ENCODE measurements around the gene POLR2B.
"Not testable (repeated sequence)": the region's sequence is repeated elsewhere in the genome, so short reads cannot be mapped to it uniquely, and the experiment has no call there.

The POLR2B gene

DNA sequence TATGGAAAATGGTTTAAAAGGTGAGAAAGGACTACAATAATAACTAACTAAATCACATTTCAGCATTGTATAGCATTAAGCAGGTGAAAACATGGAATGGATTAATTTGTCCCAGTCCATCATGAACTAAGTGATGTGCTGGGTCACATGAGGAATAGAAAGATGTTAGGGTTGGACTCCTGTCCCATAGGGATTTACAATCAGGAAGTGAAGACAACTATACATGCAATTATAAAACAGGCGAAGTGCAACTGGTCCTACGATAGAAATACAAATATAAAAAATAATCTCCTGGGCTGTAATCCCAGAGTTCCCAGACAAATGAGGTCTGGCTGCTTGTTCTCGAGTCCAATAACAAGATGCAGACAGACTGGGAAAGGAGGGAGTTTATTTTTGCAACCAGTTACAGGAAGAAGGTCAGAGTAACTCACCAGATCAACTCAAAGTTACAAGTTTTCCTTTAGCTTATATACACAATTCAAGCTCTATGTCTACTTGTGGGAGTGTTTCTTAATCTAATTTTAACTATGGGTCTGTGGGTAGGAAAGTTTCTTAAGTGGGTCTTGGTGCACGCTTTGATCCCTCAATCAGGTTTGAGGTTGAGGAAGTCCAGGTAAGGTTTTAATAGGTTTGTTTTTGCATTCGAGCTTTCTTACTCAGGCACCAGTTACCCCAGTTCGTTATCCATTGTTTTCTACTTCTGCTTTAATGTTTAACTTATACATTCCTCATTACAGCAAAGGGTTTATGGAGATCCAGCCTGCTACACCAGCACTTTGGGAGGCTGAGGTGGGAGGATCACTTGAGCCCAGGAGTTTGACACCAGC is 81.4 kb downstream of the POLR2B start:
- Histone ChIP-seq H3K79me2 (ENCODE audit: control insufficient read depth, insufficient read depth, low read length) (no peaks in the 10 kb centered on the region), H2BK15ac (replicated peaks; ENCODE audit: low read depth) (no peak overlapping the region), H3K4me1 (ENCODE audit: control insufficient read depth, low read depth, low read length) (peaks cover 7% of the 10 kb centered on the region), H2BK5ac (ENCODE audit: low read length) (no peak overlapping the region), H4K5ac (ENCODE audit: low read length) (no peak overlapping the region), H3K27ac (ENCODE audit: low read depth, low read length) (no peak overlapping the region), H3K4me2 (ENCODE audit: low read length) (no peak overlapping the region), H2AK5ac (ENCODE audit: low read length) (no peak overlapping the region), H3K27me3 (ENCODE audit: insufficient read depth, low read length, poor library complexity) (no peaks in the 10 kb centered on the region), H3K23ac (ENCODE audit: low read length) (no peak overlapping the region), H3K4ac (ENCODE audit: low read depth, low read length) (no peak overlapping the region), H3K56ac (ENCODE audit: low read length) (no peak overlapping the region), H3K79me1 (ENCODE audit: low read length) (no peaks in the 10 kb centered on the region), H3K4me3 (ENCODE audit: low read length) (no peak overlapping the region), H3K36me3 (ENCODE audit: control insufficient read depth, insufficient read depth, low read length) (no peaks in the 10 kb centered on the region), H3K9ac (ENCODE audit: low read length) (no peak overlapping the region), H4K8ac (ENCODE audit: low read depth, low read length) (no peak overlapping the region), H2BK120ac (ENCODE audit: low read depth, low read length) (no peak overlapping the region), H3K18ac (ENCODE audit: low read length) (no peak overlapping the region)
- no peak for DNase-seq
- no CpG with 5 or more reads among the region's 6 CpGs for WGBS (ENCODE audit: extremely low coverage, insufficient coverage, low lambda C conversion rate)

DNA sequence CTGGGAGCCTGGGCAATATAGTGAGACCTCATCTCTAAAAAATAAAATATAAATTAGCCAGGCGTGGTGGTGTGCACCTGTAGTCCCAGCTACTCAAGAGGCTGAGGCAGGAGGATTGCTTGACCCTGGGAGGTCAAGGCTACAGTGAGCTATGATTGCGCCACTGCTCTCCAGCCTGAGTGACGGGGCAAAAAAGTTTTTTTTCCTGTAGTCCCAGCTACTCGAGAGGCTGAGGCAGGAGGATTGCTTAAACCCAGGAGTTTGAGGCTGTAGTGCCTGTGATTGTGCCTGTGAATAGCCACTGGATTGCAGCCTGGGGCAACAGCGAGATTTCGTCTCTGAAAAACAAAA is 82.0 kb downstream of the POLR2B start:
- not testable (repeated sequence) for H2BK120ac ChIP-seq (ENCODE audit: low read depth, low read length); H2BK15ac ChIP-seq (replicated peaks; ENCODE audit: low read depth); H3K27me3 ChIP-seq (ENCODE audit: insufficient read depth, low read length, poor library complexity); H3K4ac ChIP-seq (ENCODE audit: low read depth, low read length); H3K27ac ChIP-seq (ENCODE audit: low read depth, low read length); H3K79me1 ChIP-seq (ENCODE audit: low read length); H3K4me1 ChIP-seq (ENCODE audit: control insufficient read depth, low read depth, low read length); H3K4me3 ChIP-seq (ENCODE audit: low read length); H3K23ac ChIP-seq (ENCODE audit: low read length); H3K9ac ChIP-seq (ENCODE audit: low read length); H3K56ac ChIP-seq (ENCODE audit: low read length); H3K36me3 ChIP-seq (ENCODE audit: control insufficient read depth, insufficient read depth, low read length); H3K18ac ChIP-seq (ENCODE audit: low read length); H2AK5ac ChIP-seq (ENCODE audit: low read length); H4K8ac ChIP-seq (ENCODE audit: low read depth, low read length); H3K79me2 ChIP-seq (ENCODE audit: control insufficient read depth, insufficient read depth, low read length); H3K4me2 ChIP-seq (ENCODE audit: low read length); H4K5ac ChIP-seq (ENCODE audit: low read length); H2BK5ac ChIP-seq (ENCODE audit: low read length); DNase-seq
- WGBS (ENCODE audit: extremely low coverage, insufficient coverage, low lambda C conversion rate), result no CpG with 5 or more reads among the region's 6 CpGs

DNA sequence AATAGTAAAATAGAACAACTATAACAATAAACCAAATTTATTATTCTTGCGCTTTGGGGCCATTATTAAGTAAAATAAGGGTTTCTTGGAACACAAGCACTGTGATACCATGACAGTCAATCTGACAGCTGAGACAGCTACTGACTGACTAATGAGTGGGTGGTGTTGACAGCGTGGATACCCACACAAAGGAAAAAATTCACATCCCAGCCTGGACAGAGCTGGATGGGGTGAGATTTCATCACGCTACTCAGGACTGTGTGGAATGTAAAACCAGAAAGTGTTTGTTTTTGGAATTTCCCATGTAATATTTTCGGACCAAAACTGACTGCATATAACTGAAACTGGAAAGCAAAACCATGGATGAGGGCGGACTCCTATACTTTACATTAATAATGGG is 82.7 kb downstream of the POLR2B start:
- Histone ChIP-seq H3K27ac (ENCODE audit: low read depth, low read length) (no peak overlapping the region), H3K79me1 (ENCODE audit: low read length) (no peaks in the 10 kb centered on the region), H3K4ac (ENCODE audit: low read depth, low read length) (no peak overlapping the region), H2AK5ac (ENCODE audit: low read length) (no peak overlapping the region), H2BK15ac (replicated peaks; ENCODE audit: low read depth) (no peak overlapping the region), H2BK120ac (ENCODE audit: low read depth, low read length) (no peak overlapping the region), H3K9ac (ENCODE audit: low read length) (no peak overlapping the region), H3K4me3 (ENCODE audit: low read length) (no peak overlapping the region), H3K4me1 (ENCODE audit: control insufficient read depth, low read depth, low read length) (peaks cover 3% of the 10 kb centered on the region), H3K79me2 (ENCODE audit: control insufficient read depth, insufficient read depth, low read length) (no peaks in the 10 kb centered on the region), H3K27me3 (ENCODE audit: insufficient read depth, low read length, poor library complexity) (no peaks in the 10 kb centered on the region), H3K36me3 (ENCODE audit: control insufficient read depth, insufficient read depth, low read length) (no peaks in the 10 kb centered on the region), H4K5ac (ENCODE audit: low read length) (no peak overlapping the region), H3K23ac (ENCODE audit: low read length) (no peak overlapping the region), H3K4me2 (ENCODE audit: low read length) (no peak overlapping the region), H2BK5ac (ENCODE audit: low read length) (no peak overlapping the region), H3K56ac (ENCODE audit: low read length) (no peak overlapping the region), H3K18ac (ENCODE audit: low read length) (no peak overlapping the region), H4K8ac (ENCODE audit: low read depth, low read length) (no peak overlapping the region)
- no CpG with 5 or more reads among the region's 5 CpGs for WGBS (ENCODE audit: extremely low coverage, insufficient coverage, low lambda C conversion rate)
- no peak for DNase-seq

DNA sequence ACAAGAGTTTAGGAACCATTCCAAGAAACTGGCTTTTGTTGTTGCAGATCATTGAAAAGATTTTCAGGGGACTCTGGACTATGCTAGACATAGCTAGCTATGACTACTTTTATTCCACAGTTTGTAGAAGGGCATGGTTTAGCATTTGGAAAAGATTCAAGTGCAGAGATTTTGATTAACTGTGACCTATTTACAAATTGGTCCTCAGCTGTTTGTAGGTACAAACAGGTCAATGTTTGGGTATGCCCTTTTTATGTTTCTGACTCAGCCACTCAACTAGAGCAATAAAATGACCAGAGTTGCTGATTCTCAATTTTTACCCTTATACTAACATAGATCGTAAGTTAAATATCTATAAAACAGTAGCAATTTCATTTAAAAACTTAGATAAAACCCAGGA is 84.8 kb downstream of the POLR2B start:
- no peaks in the 10 kb centered on the region for H3K36me3 ChIP-seq (ENCODE audit: control insufficient read depth, insufficient read depth, low read length)
- H3K27me3 ChIP-seq (ENCODE audit: insufficient read depth, low read length, poor library complexity), result no peaks in the 10 kb centered on the region
- no peak overlapping the region for H4K5ac ChIP-seq (ENCODE audit: low read length)
- H3K79me2 ChIP-seq (ENCODE audit: control insufficient read depth, insufficient read depth, low read length), result no peaks in the 10 kb centered on the region
- H3K23ac ChIP-seq (ENCODE audit: low read length), result no peak overlapping the region
- peaks cover 3% of the 10 kb centered on the region for H3K4me1 ChIP-seq (ENCODE audit: control insufficient read depth, low read depth, low read length)
- H2BK15ac ChIP-seq (replicated peaks; ENCODE audit: low read depth), result no peak overlapping the region
- no peak overlapping the region for H3K4me2 ChIP-seq (ENCODE audit: low read length)
- H3K56ac ChIP-seq (ENCODE audit: low read length), result no peak overlapping the region
- H3K4ac ChIP-seq (ENCODE audit: low read depth, low read length), result no peak overlapping the region
- no peak overlapping the region for H3K9ac ChIP-seq (ENCODE audit: low read length)
- DNase-seq, result no peak
- H3K18ac ChIP-seq (ENCODE audit: low read length), result no peak overlapping the region
- no peak overlapping the region for H2AK5ac ChIP-seq (ENCODE audit: low read length)
- H4K8ac ChIP-seq (ENCODE audit: low read depth, low read length), result no peak overlapping the region
- H2BK120ac ChIP-seq (ENCODE audit: low read depth, low read length), result no peak overlapping the region
- no peak overlapping the region for H3K4me3 ChIP-seq (ENCODE audit: low read length)
- no peaks in the 10 kb centered on the region for H3K79me1 ChIP-seq (ENCODE audit: low read length)
- no peak overlapping the region for H3K27ac ChIP-seq (ENCODE audit: low read depth, low read length)
- no peak overlapping the region for H2BK5ac ChIP-seq (ENCODE audit: low read length)
- WGBS (ENCODE audit: extremely low coverage, insufficient coverage, low lambda C conversion rate), result no CpG with 5 or more reads among the region's 1 CpG

DNA sequence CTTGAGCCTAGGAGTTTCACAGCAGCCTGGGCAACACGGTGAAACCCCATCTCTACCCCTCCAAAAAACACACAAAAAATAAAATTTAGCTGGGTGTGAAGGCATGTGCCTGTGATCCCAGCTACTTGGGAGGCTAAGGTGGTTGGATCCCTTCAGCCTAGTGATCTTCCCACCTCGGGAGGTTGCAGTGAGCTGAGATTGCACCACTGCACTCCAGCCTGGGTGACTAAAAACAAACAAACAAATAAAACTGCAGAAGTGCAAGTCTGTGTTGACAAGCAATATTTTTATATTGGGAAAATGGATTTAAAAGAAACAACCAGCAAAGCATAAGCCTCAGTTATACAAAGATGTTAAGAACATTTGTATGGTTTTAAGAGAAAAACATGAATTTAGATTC is 85.4 kb downstream of the POLR2B start:
- H3K56ac ChIP-seq (ENCODE audit: low read length), result no peak overlapping the region
- H3K4me1 ChIP-seq (ENCODE audit: control insufficient read depth, low read depth, low read length), result peaks cover 3% of the 10 kb centered on the region
- no peak overlapping the region for H2BK120ac ChIP-seq (ENCODE audit: low read depth, low read length)
- no peaks in the 10 kb centered on the region for H3K79me2 ChIP-seq (ENCODE audit: control insufficient read depth, insufficient read depth, low read length)
- no peak overlapping the region for H4K8ac ChIP-seq (ENCODE audit: low read depth, low read length)
- DNase-seq, result no peak
- H2AK5ac ChIP-seq (ENCODE audit: low read length), result no peak overlapping the region
- no peak overlapping the region for H3K27ac ChIP-seq (ENCODE audit: low read depth, low read length)
- H3K4me2 ChIP-seq (ENCODE audit: low read length), result no peak overlapping the region
- H3K36me3 ChIP-seq (ENCODE audit: control insufficient read depth, insufficient read depth, low read length), result no peaks in the 10 kb centered on the region
- H3K18ac ChIP-seq (ENCODE audit: low read length), result no peak overlapping the region
- H3K4me3 ChIP-seq (ENCODE audit: low read length), result no peak overlapping the region
- H3K79me1 ChIP-seq (ENCODE audit: low read length), result no peaks in the 10 kb centered on the region
- H3K4ac ChIP-seq (ENCODE audit: low read depth, low read length), result no peak overlapping the region
- H3K27me3 ChIP-seq (ENCODE audit: insufficient read depth, low read length, poor library complexity), result no peaks in the 10 kb centered on the region
- H3K23ac ChIP-seq (ENCODE audit: low read length), result no peak overlapping the region
- no peak overlapping the region for H3K9ac ChIP-seq (ENCODE audit: low read length)
- no peak overlapping the region for H2BK15ac ChIP-seq (replicated peaks; ENCODE audit: low read depth)
- no peak overlapping the region for H4K5ac ChIP-seq (ENCODE audit: low read length)
- WGBS (ENCODE audit: extremely low coverage, insufficient coverage, low lambda C conversion rate), result no CpG with 5 or more reads among the region's 2 CpGs
- H2BK5ac ChIP-seq (ENCODE audit: low read length), result no peak overlapping the region

Measured in mesendoderm (in vitro differentiated cells).